ENCODE results near the gene HAPSTR1. TPM values are rescaled to one million over a fixed set of nuclear protein-coding genes. Genes with fewer than 3 reads are reported as not detected.

The HAPSTR1 gene
- total and polyA plus RNA-seq, 2 of the 13 experiments (the other 11 are each of a cell fraction or from before 2014, with no cell fraction given): 25.2 to 83.2 TPM

- POLR2A ChIA-PET: interaction anchor here (7.1 kb wide), 1 partner anchor 9 kb away, joined by 96 read pairs; the partner anchor contains the start of gene HAPSTR1
- peaks cover 22% of the 10 kb centered on the region for H3K4me1 ChIP-seq (ENCODE audit: insufficient read depth, low read length)
- no peak overlapping the region for H3K9ac ChIP-seq (ENCODE audit: insufficient read depth, low read depth, low read length)
- in situ Hi-C loops (cut with HindIII; ENCODE audit: extremely low pct_ligation_motif_present, low pct_unique_long_range_greater_than_20kb) (no loop called here), intact Hi-C loops (cut with micrococcal nuclease; ENCODE audit: unreplicated experiment) (no loop called here)
- BruUV-seq (replicated peaks): no TSS peak
- 58% methylated on average over 7 of the region's 7 CpGs for WGBS (ENCODE audit: low lambda C conversion rate)
- FAIRE-seq (no peak), ATAC-seq (no peak), DNase-seq (ENCODE audit: low spot score) (no peak)
- no peaks in the 10 kb centered on the region for H3K27me3 ChIP-seq (ENCODE audit: control insufficient read depth in 1 of 2, insufficient read depth in 2 of 2, low read length in 2 of 2)
- no peak overlapping the region for H3K4me3 ChIP-seq (replicated peaks in 1 of 3; ENCODE audit: insufficient read depth in 1 of 3, low read depth in 2 of 3, low read length in 3 of 3)
- CTCF ChIA-PET (ENCODE audit: low intra/inter-chr PET ratio, low total read pairs): no interaction called here
- no peak overlapping the region for H3K27ac ChIP-seq (ENCODE audit: extremely low read length, insufficient read depth, low read length)
- no peak overlapping the region for H2AFZ ChIP-seq (ENCODE audit: low read length)
- 0 out of 2 replicates have a peak, but pooled peaks cover 4% of the 10 kb centered on the region for H3K9me3 ChIP-seq (ENCODE audit: low read length)
- H3K4me2 ChIP-seq (ENCODE audit: low read depth, low read length): no peak overlapping the region
- no peaks in the 10 kb centered on the region for H4K20me1 ChIP-seq (ENCODE audit: insufficient read depth, low read length)
- H3K79me2 ChIP-seq (ENCODE audit: insufficient read depth, low read length): no peaks in the 10 kb centered on the region
- H3K36me3 ChIP-seq (replicated peaks in 1 of 2; ENCODE audit: control insufficient read depth in 1 of 2, insufficient read depth in 2 of 2, low read length in 2 of 2): no peaks in the 10 kb centered on the region
- TF ChIP-seq CTCF (CRISPR knock-in tag; IDR thresholded peaks at IDR 0.05): no peak
- TF ChIP-seq ZNF276 (CRISPR knock-in tag; IDR thresholded peaks at IDR 0.05; ENCODE audit: low read depth): no peak
- TF ChIP-seq HNF1B (CRISPR knock-in tag; IDR thresholded peaks at IDR 0.05): no peak
- TF ChIP-seq AHR (CRISPR knock-in tag; IDR thresholded peaks at IDR 0.05): no peak
- TF ChIP-seq ZNF792 (CRISPR knock-in tag; IDR thresholded peaks at IDR 0.05): no peak
- TF ChIP-seq ZNF574 (CRISPR knock-in tag; IDR thresholded peaks at IDR 0.05): no peak
- TF ChIP-seq POLR2A (IDR thresholded peaks at IDR 0.05; ENCODE audit: insufficient read depth in 1 of 2, low read depth in 2 of 2, low read length in 2 of 2): no peak
- TF ChIP-seq PCBP1 (IDR thresholded peaks at IDR 0.05; ENCODE audit: borderline replicate concordance, low read depth, low read length): no peak
- no peak for TF ChIP-seq ZNF773 (CRISPR knock-in tag; IDR thresholded peaks at IDR 0.05; ENCODE audit: borderline replicate concordance)
- no peak for TF ChIP-seq SAP130 (CRISPR knock-in tag; IDR thresholded peaks at IDR 0.05; ENCODE audit: low read depth)
- TF ChIP-seq ARID2 (CRISPR knock-in tag; IDR thresholded peaks at IDR 0.05; ENCODE audit: borderline replicate concordance): no peak
- TF ChIP-seq RNF219 (CRISPR knock-in tag; IDR thresholded peaks at IDR 0.05): no peak
- no peak for TF ChIP-seq IKZF4 (CRISPR knock-in tag; IDR thresholded peaks at IDR 0.05; ENCODE audit: borderline replicate concordance, low read depth, not compliant biosample characterization)
- no peak for TF ChIP-seq MXD3 (CRISPR knock-in tag; IDR thresholded peaks at IDR 0.05)
- TF ChIP-seq POLR2AphosphoS5 (IDR thresholded peaks at IDR 0.05; ENCODE audit: low read depth, low read length): no peak
Observed at GRCh38 chr16:9082422-9082821, 9.0 kb upstream of the HAPSTR1 start.
